HEK293 (cell line): ENCODE measurements around the gene FABP7.

ENCODE experiments used
- CTCF ChIA-PET: fragments of 350-600 bp; formaldehyde crosslinking; extraction: SDS; loops from one replicate; lab custom pipeline; 2021; ENCODE audit warnings: antibody characterized with exemption; lab: Yijun Ruan, JAX
- POLR2A ChIA-PET: fragments of 300-600 bp; formaldehyde crosslinking; extraction: SDS; loops from one replicate; lab custom pipeline; 2020; ENCODE audit warnings: antibody characterized with exemption, inconsistent platforms; lab: Yijun Ruan, JAX
- H3K27ac ChIP-seq: fragments of 200-500 bp; sonication (Bioruptor generic); 2 replicates; pipeline ENCODE4 v1.5.1; 2014; ENCODE audit warnings: low read depth, low read length, control low read depth, inconsistent platforms; ENCODE audit errors: extremely low read depth
- H3K36me3 ChIP-seq, 2 experiments: fragments of 200-500 bp in 1 of 2; sonication (Bioruptor generic) in 1 of 2; 1 replicate in 1 of 2; 2 replicates in 1 of 2; pipeline ENCODE4 v1.5.1; 2014 to 2017; ENCODE audit warnings: inconsistent platforms in 2 of 2, low read length in 2 of 2; ENCODE audit not compliant: control insufficient read depth in 2 of 2, insufficient read depth in 1 of 2
- H3K4me1 ChIP-seq: fragments of 200-500 bp; sonication (Bioruptor generic); 2 replicates; pipeline ENCODE4 v1.5.1; 2014; ENCODE audit warnings: mild to moderate bottlenecking, low read length, inconsistent platforms; ENCODE audit not compliant: control insufficient read depth, insufficient read depth
- H3K4me3 ChIP-seq: 2 replicates; pipeline ENCODE4 v1.5.1; 2011; ENCODE audit warnings: low read depth, mild to moderate bottlenecking, control low read depth, low read length, moderate library complexity
- H3K9me3 ChIP-seq: fragments of 200-500 bp; sonication (Bioruptor generic); 2 replicates; pipeline ENCODE4 v1.5.1; 2014; ENCODE audit warnings: low read depth, low read length, inconsistent platforms; ENCODE audit not compliant: control insufficient read depth, insufficient read depth
- BCL6B ChIP-seq: fragments of 450-650 bp; formaldehyde crosslinking; IDR thresholded peaks from 2 replicates; pipeline ENCODE4 v1.5.1; 2017; ENCODE audit warnings: missing biosample characterization, missing genetic modification characterization
- GLIS2 ChIP-seq: fragments of 450-650 bp; formaldehyde crosslinking; IDR thresholded peaks from 2 replicates; pipeline ENCODE4 v1.5.1; 2016; ENCODE audit warnings: missing biosample characterization, missing genetic modification characterization
- IKZF3 ChIP-seq: fragments of 450-650 bp; IDR thresholded peaks from 2 replicates; pipeline ENCODE4 v1.5.0; 2018; ENCODE audit warnings: missing biosample characterization, mild to moderate bottlenecking, missing genetic modification characterization, moderate library complexity
- TRIM28 ChIP-seq: IDR thresholded peaks from 2 replicates; pipeline ENCODE4 v1.6.1; 2011; ENCODE audit warnings: low read length, control low read depth, borderline replicate concordance
- YY2 ChIP-seq: fragments of 450-650 bp; formaldehyde crosslinking; IDR thresholded peaks from 2 replicates; pipeline ENCODE4 v1.5.1; 2016; ENCODE audit warnings: missing biosample characterization, missing genetic modification characterization
- ZBTB10 ChIP-seq: fragments of 450-650 bp; formaldehyde crosslinking; IDR thresholded peaks from 2 replicates; pipeline ENCODE4 v1.5.1; 2016; ENCODE audit warnings: missing biosample characterization, missing genetic modification characterization
- ZBTB26 ChIP-seq: fragments of 450-650 bp; formaldehyde crosslinking; optimal IDR thresholded peaks from 2 replicates; pipeline ENCODE3; 2016; ENCODE audit warnings: missing biosample characterization, mild to moderate bottlenecking, missing genetic modification characterization
- ZNF146 ChIP-seq: fragments of 450-650 bp; formaldehyde crosslinking; IDR thresholded peaks from 2 replicates; pipeline ENCODE4 v1.5.1; 2016; ENCODE audit warnings: missing biosample characterization, missing genetic modification characterization
- ZNF214 ChIP-seq: fragments of 450-650 bp; formaldehyde crosslinking; IDR thresholded peaks from 2 replicates; pipeline ENCODE4 v1.5.1; 2017; ENCODE audit warnings: missing biosample characterization, mild to moderate bottlenecking, missing genetic modification characterization, borderline replicate concordance
- ZNF221 ChIP-seq: fragments of 450-650 bp; formaldehyde crosslinking; IDR thresholded peaks from 2 replicates; pipeline ENCODE4 v1.5.1; 2017; ENCODE audit warnings: missing biosample characterization, missing genetic modification characterization, borderline replicate concordance
- ZNF26 ChIP-seq: fragments of 450-650 bp; formaldehyde crosslinking; IDR thresholded peaks from 2 replicates; pipeline ENCODE4 v1.5.1; 2016; ENCODE audit warnings: missing biosample characterization, missing genetic modification characterization
- ZNF311 ChIP-seq: fragments of 450-650 bp; formaldehyde crosslinking; IDR thresholded peaks from 2 replicates; pipeline ENCODE4 v1.5.1; 2017; ENCODE audit warnings: missing biosample characterization, missing genetic modification characterization, borderline replicate concordance
- ZNF354C ChIP-seq: fragments of 450-650 bp; formaldehyde crosslinking; IDR thresholded peaks from 2 replicates; pipeline ENCODE4 v1.5.1; 2016; ENCODE audit warnings: missing biosample characterization, missing genetic modification characterization, low read depth, borderline replicate concordance
- ZNF426 ChIP-seq: fragments of 450-650 bp; formaldehyde crosslinking; IDR thresholded peaks from 2 replicates; pipeline ENCODE4 v1.5.1; 2017; ENCODE audit warnings: missing biosample characterization, missing genetic modification characterization, mild to moderate bottlenecking, inconsistent platforms, moderate library complexity
- ZNF433 ChIP-seq: fragments of 450-650 bp; formaldehyde crosslinking; IDR thresholded peaks from 2 replicates; pipeline ENCODE4 v1.5.1; 2016; ENCODE audit warnings: missing biosample characterization, missing genetic modification characterization, low read depth
- ZNF473 ChIP-seq: fragments of 450-650 bp; formaldehyde crosslinking; IDR thresholded peaks from 2 replicates; pipeline ENCODE4 v1.5.1; 2017; ENCODE audit warnings: missing biosample characterization, missing genetic modification characterization
- ZNF585B ChIP-seq: fragments of 450-650 bp; formaldehyde crosslinking; IDR thresholded peaks from 2 replicates; pipeline ENCODE4 v1.5.1; 2016; ENCODE audit warnings: missing biosample characterization, missing genetic modification characterization
- ZNF610 ChIP-seq: fragments of 450-650 bp; formaldehyde crosslinking; IDR thresholded peaks from 2 replicates; pipeline ENCODE4 v1.5.1; 2016; ENCODE audit warnings: missing biosample characterization, missing genetic modification characterization, borderline replicate concordance
- ZNF621 ChIP-seq: fragments of 450-650 bp; formaldehyde crosslinking; IDR thresholded peaks from 2 replicates; pipeline ENCODE4 v1.5.1; 2017; ENCODE audit warnings: missing biosample characterization, missing genetic modification characterization
- ZNF791 ChIP-seq: fragments of 450-650 bp; formaldehyde crosslinking; IDR thresholded peaks from 2 replicates; pipeline ENCODE4 v1.5.1; 2016; ENCODE audit warnings: missing biosample characterization, missing genetic modification characterization
- TF ChIP-seq, protein P1 (sequence below): fragments of 450-650 bp; formaldehyde crosslinking; IDR thresholded peaks from 2 replicates; pipeline ENCODE4 v1.5.1; 2016; ENCODE audit warnings: missing biosample characterization, missing genetic modification characterization
- TF ChIP-seq, protein P2 (sequence below): fragments of 450-650 bp; formaldehyde crosslinking; IDR thresholded peaks from 2 replicates; pipeline ENCODE4 v1.5.1; 2016; ENCODE audit warnings: missing biosample characterization, missing genetic modification characterization
- TF ChIP-seq, protein P3 (sequence below): fragments of 450-650 bp; formaldehyde crosslinking; IDR thresholded peaks from 2 replicates; pipeline ENCODE4; 2016; ENCODE audit warnings: missing biosample characterization, missing genetic modification characterization

FABP7 gene

GRCh38 chr6:122817766-122818165 lies 38.2 kb downstream of the FABP7 start (continued):
- TF ChIP-seq ZNF26 = no peak
- TF ChIP-seq ZNF610 (tag by site-specific recombination) = no peak
- TF ChIP-seq YY2 = no peak
- TF ChIP-seq ZNF354C = no peak
- TF ChIP-seq ZNF214 (tag by site-specific recombination) = no peak
- TF ChIP-seq ZNF433 = no peak

DNA sequence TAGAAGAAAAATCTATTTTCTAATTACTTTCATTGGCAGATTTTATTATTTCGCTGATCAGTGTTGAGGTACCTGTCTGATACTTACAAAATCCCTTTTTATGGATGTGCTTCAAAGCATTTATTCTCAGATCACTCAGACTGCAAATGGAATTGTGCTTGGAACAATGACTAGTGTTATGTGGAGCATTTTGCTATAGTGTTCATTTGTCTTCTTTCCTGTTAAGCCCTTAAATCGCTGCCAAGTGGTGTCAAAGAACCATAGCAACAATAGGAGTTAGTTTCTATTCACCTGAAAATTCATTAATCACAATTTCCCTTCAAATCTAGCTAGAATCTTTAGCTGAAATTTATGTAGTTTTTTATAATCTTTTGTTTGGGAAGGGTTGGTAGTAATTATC lies 39.4 kb downstream of the FABP7 start:
- H3K4me1 ChIP-seq = peaks cover 3% of the 10 kb centered on the region; the same call in 1 of the 2 replicates
- no peaks in the 10 kb centered on the region for H3K36me3 ChIP-seq
- ChIA-PET POLR2A (interaction anchor here (0.6 kb wide), 1 partner anchor 883 kb away, joined by 3 read pairs; no protein-coding TSS in a partner anchor), CTCF (interaction anchor here (1.3 kb wide), 1 partner anchor 13 kb away, joined by 3 read pairs; no protein-coding TSS in a partner anchor)
- H3K9me3 ChIP-seq = no peaks in the 10 kb centered on the region
- no peak overlapping the region for H3K27ac ChIP-seq
- no peak overlapping the region for H3K4me3 ChIP-seq
- TF ChIP-seq BCL6B (no peak), GLIS2 (tag by site-specific recombination) (no peak), ZNF426 (tag by site-specific recombination) (no peak), ZNF311 (no peak), ZNF585B (no peak), ZNF621 (tag by site-specific recombination) (no peak), ZNF221 (tag by site-specific recombination) (no peak), ZBTB26 (tag by site-specific recombination) (no peak), ZBTB10 (tag by site-specific recombination) (no peak), ZNF791 (tag by site-specific recombination) (no peak), TRIM28 (no peak), ZNF473 (no peak), ZNF146 (tag by site-specific recombination) (no peak), IKZF3 (no peak)
- TF ChIP-seq, protein P1, sequence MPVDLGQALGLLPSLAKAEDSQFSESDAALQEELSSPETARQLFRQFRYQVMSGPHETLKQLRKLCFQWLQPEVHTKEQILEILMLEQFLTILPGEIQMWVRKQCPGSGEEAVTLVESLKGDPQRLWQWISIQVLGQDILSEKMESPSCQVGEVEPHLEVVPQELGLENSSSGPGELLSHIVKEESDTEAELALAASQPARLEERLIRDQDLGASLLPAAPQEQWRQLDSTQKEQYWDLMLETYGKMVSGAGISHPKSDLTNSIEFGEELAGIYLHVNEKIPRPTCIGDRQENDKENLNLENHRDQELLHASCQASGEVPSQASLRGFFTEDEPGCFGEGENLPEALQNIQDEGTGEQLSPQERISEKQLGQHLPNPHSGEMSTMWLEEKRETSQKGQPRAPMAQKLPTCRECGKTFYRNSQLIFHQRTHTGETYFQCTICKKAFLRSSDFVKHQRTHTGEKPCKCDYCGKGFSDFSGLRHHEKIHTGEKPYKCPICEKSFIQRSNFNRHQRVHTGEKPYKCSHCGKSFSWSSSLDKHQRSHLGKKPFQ = no peak
- TF ChIP-seq, protein P2, sequence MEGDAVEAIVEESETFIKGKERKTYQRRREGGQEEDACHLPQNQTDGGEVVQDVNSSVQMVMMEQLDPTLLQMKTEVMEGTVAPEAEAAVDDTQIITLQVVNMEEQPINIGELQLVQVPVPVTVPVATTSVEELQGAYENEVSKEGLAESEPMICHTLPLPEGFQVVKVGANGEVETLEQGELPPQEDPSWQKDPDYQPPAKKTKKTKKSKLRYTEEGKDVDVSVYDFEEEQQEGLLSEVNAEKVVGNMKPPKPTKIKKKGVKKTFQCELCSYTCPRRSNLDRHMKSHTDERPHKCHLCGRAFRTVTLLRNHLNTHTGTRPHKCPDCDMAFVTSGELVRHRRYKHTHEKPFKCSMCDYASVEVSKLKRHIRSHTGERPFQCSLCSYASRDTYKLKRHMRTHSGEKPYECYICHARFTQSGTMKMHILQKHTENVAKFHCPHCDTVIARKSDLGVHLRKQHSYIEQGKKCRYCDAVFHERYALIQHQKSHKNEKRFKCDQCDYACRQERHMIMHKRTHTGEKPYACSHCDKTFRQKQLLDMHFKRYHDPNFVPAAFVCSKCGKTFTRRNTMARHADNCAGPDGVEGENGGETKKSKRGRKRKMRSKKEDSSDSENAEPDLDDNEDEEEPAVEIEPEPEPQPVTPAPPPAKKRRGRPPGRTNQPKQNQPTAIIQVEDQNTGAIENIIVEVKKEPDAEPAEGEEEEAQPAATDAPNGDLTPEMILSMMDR (tag by site-specific recombination) = no peak
- TF ChIP-seq, protein P3, sequence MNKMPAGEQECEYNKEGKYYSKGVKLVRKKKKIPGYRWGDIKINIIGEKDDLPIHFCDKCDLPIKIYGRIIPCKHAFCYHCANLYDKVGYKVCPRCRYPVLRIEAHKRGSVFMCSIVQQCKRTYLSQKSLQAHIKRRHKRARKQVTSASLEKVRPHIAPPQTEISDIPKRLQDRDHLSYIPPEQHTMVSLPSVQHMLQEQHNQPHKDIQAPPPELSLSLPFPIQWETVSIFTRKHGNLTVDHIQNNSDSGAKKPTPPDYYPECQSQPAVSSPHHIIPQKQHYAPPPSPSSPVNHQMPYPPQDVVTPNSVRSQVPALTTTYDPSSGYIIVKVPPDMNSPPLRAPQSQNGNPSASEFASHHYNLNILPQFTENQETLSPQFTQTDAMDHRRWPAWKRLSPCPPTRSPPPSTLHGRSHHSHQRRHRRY (tag by site-specific recombination) = no peak
